Measurements from ENCODE around the gene IL4I1.

GRCh38 chr19:49845414-49845813 is 51.3 kb downstream of the IL4I1 start:
- TF ChIP-seq, protein P1, sequence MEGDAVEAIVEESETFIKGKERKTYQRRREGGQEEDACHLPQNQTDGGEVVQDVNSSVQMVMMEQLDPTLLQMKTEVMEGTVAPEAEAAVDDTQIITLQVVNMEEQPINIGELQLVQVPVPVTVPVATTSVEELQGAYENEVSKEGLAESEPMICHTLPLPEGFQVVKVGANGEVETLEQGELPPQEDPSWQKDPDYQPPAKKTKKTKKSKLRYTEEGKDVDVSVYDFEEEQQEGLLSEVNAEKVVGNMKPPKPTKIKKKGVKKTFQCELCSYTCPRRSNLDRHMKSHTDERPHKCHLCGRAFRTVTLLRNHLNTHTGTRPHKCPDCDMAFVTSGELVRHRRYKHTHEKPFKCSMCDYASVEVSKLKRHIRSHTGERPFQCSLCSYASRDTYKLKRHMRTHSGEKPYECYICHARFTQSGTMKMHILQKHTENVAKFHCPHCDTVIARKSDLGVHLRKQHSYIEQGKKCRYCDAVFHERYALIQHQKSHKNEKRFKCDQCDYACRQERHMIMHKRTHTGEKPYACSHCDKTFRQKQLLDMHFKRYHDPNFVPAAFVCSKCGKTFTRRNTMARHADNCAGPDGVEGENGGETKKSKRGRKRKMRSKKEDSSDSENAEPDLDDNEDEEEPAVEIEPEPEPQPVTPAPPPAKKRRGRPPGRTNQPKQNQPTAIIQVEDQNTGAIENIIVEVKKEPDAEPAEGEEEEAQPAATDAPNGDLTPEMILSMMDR (IDR thresholded peaks at IDR 0.05; ENCODE audit: low read depth, low read length) = no peak
- TF ChIP-seq POLR2A (IDR thresholded peaks at IDR 0.05; ENCODE audit: extremely low read depth, insufficient read length) (no peak), MYC (IDR thresholded peaks at IDR 0.05; ENCODE audit: low read depth, low read length) (no peak)
- TF ChIP-seq, protein P2, sequence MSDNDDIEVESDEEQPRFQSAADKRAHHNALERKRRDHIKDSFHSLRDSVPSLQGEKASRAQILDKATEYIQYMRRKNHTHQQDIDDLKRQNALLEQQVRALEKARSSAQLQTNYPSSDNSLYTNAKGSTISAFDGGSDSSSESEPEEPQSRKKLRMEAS (IDR thresholded peaks at IDR 0.05; ENCODE audit: low read depth, low read length) = no peak

Data from NB4 (cell line).